ENCODE measurements around the gene LCT.

- no peak for TF ChIP-seq CTCF (IDR thresholded peaks at IDR 0.05; ENCODE audit: insufficient read depth, low read length)
- no peak for TF ChIP-seq REST (IDR thresholded peaks at IDR 0.05; ENCODE audit: insufficient replicate concordance, low read depth)
- TF ChIP-seq POLR2AphosphoS5 (IDR thresholded peaks at IDR 0.05; ENCODE audit: low read depth): no peak
- no peak for TF ChIP-seq GABPA (IDR thresholded peaks at IDR 0.05; ENCODE audit: low read depth)
Observed at GRCh38 chr2:135863233-135863632, 26.2 kb upstream of the LCT start.
